Stomach (tissue), 9 donors: ENCODE results near the gene NDUFB7. TPM values are rescaled to one million over a fixed set of nuclear protein-coding genes. Genes with fewer than 3 reads are reported as not detected.

Source experiments
- DNase-seq, 2 donors: peaks; one replicate each; pipeline versions ENCODE4 v3.0.0 to v3.0.0-alpha.2; 2013 to 2019
- H3K27ac ChIP-seq, 5 donors: fragments of 200-600 bp in 4 of 5; sonication (generic) in 4 of 5; one replicate each; pipeline ENCODE4 v1.5.1; 2013 to 2019; ENCODE audit warnings: mild to moderate bottlenecking in 1 of 5, moderate library complexity in 1 of 5
- H3K27me3 ChIP-seq, 3 donors: fragments of 200-600 bp; sonication (generic); one replicate each; pipeline ENCODE4 v1.5.1; 2017 to 2019; ENCODE audit warnings: mixed run types in 1 of 3
- H3K36me3 ChIP-seq, 4 donors: fragments of 200-600 bp; sonication (generic); 1 replicate in 3 of 4; 2 replicates in 1 of 4; pipeline ENCODE4 v1.5.1; 2016 to 2019
- H3K4me1 ChIP-seq, 4 donors: fragments of 200-600 bp; sonication (generic); one replicate each; pipeline ENCODE4 v1.5.1; 2016 to 2019
- H3K4me3 ChIP-seq, 4 donors: fragments of 200-600 bp; sonication (generic) in 3 of 4; one replicate each; pipeline ENCODE4 v1.5.1; 2016 to 2019; ENCODE audit warnings: mild to moderate bottlenecking in 1 of 4
- H3K9me3 ChIP-seq, 4 donors: fragments of 200-600 bp; sonication (generic); one replicate each; pipeline ENCODE4 v1.5.1; 2016 to 2019
- EP300 ChIP-seq: sonication (generic); formaldehyde crosslinking; IDR thresholded peaks from one replicate; pipeline ENCODE4 v1.6.1; 2017; ENCODE audit warnings: antibody characterized with exemption
- POLR2A ChIP-seq, 4 donors: fragments of 450-650 bp; IDR thresholded peaks; one replicate each; pipeline ENCODE4 v1.6.1; 2016; ENCODE audit warnings: antibody characterized with exemption in 4 of 4, control low read depth in 2 of 4, mild to moderate bottlenecking in 1 of 4, moderate library complexity in 1 of 4
- POLR2AphosphoS5 ChIP-seq, 3 donors: sonication (generic); formaldehyde crosslinking; IDR thresholded peaks; one replicate each; pipeline ENCODE4 v1.6.1; 2016; ENCODE audit warnings: antibody characterized with exemption in 3 of 3
- WGBS, 5 donors: extraction: QIAGEN DNeasy Blood & Tissue Kit in 3 of 5; methylation state at CpG; one replicate each; pipeline versions ENCODE4 v1.1.5 to v1.1.7; 2013 to 2018; 5-methylcytosine and 5-hydroxymethylcytosine counted together
- intact Hi-C: fragments of 100-400 bp; cut with DNase I; formaldehyde crosslinking; loops from one replicate; pipeline ENCODE4 v1.15.1; 2023; ENCODE audit warnings: low total_unique reads
- polyA plus RNA-seq, 3 donors: library from polyadenylated mRNA; stranded (reverse); fragments of 200-250 nt; gene quantifications; one replicate each; pipeline ENCODE4 v1.2.3, GENCODE V29; 2013
- small RNA-seq, 4 donors: library from RNA; depleted of rRNA; stranded (forward); fragments of <200 nt; gene quantifications; one replicate each; pipeline ENCODE3, GENCODE V24; 2016
- total RNA-seq, 5 donors: library from RNA; depleted of rRNA; stranded (reverse); fragments of >200 nt; gene quantifications; one replicate each; pipeline versions ENCODE4 v1.1.0 to v1.2.3, GENCODE V29; 2014 to 2016
- TF ChIP-seq, protein P1 (sequence below), 7 experiments: fragments of 450-650 bp in 4 of 7; fragments of 200-600 bp in 3 of 7; sonication (generic) in 3 of 7; IDR thresholded peaks; one replicate each; pipeline ENCODE4 v1.5.1; 2016 to 2019; ENCODE audit warnings: antibody characterized with exemption in 7 of 7, control low read depth in 2 of 7, mild to moderate bottlenecking in 1 of 7
- donor health status: healthy with polysubstance abuse.
- donor health status: Bipolar disorder and iron deficiency.
- donor health status: healthy.

Gene NDUFB7
- total and polyA plus RNA-seq, 8 donors, result 159 to 1,175 (median 484) TPM

DNA sequence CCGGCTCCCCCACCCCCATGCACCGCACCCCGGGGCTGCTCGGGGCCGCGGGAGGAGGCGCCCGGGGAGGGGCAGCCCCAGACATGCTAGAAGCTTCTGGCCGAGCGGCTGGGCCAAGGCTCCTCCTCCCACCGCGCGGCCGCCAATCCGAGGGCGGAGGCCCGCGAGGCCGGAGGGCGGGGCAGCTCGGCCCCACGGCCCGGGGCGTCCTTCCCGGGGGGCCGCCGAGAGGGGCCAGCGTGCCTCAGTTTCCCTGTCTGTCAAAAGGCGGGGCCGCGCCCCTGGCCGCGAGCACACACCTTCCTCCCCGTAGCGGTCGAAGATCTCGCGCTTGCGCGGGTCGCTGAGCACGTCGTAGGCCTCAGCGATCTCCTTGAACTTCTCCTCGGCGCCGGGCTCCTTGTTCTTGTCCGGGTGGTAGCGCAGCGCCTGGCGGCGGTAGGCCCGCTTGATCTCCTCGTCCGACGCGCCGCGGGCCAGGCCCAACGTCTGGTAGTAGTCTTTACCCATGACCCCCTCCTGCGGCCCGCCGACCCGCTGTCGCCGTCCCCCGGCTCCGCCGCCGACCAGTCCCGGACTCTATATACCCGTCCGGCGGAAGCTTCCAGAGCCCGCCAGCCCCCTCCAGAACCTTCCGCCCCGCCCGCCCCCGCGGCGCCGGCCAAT, 53.9 kb downstream of the NDUFB7 start, which contains the start of gene DNAJB1:
Gene DNAJB1 (minus strand): TSS at position 558 of the 666 bp plus-strand sequence. CDS start 48 bp downstream, at position 510.
- Histone ChIP-seq H3K4me3 (peak within 1 kb of the TSS; percentile 85 to 89 (median 89)), H3K27me3 (no peaks in the 10 kb centered on the region), H3K4me1 (peaks cover 51 to 80% (median 55%) of the 10 kb centered on the region in 4 donors), H3K36me3 (peaks cover 22 to 39% (median 34%) of the 10 kb centered on the region in 4 donors), H3K27ac (peak within 1 kb of the TSS; percentile 99 to 100 (median 100)), H3K9me3 (no peaks in the 10 kb centered on the region)
- DNase-seq, result peak; percentile 83 to 95
- intact Hi-C loops, result no loop called here
- TF ChIP-seq EP300 (no peak), POLR2A (IDR thresholded peaks at IDR 0.05) (peak in 2 of 4 donors; percentile 88 to 92), POLR2AphosphoS5 (IDR thresholded peaks at IDR 0.05) (peak; percentile 96 to 98 (median 98))
- TF ChIP-seq, protein P1, sequence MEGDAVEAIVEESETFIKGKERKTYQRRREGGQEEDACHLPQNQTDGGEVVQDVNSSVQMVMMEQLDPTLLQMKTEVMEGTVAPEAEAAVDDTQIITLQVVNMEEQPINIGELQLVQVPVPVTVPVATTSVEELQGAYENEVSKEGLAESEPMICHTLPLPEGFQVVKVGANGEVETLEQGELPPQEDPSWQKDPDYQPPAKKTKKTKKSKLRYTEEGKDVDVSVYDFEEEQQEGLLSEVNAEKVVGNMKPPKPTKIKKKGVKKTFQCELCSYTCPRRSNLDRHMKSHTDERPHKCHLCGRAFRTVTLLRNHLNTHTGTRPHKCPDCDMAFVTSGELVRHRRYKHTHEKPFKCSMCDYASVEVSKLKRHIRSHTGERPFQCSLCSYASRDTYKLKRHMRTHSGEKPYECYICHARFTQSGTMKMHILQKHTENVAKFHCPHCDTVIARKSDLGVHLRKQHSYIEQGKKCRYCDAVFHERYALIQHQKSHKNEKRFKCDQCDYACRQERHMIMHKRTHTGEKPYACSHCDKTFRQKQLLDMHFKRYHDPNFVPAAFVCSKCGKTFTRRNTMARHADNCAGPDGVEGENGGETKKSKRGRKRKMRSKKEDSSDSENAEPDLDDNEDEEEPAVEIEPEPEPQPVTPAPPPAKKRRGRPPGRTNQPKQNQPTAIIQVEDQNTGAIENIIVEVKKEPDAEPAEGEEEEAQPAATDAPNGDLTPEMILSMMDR (IDR thresholded peaks at IDR 0.05), result no peak
- 0 to 1% (median 0%) methylated on average over 20 to 82 of the region's 82 CpGs for WGBS, 5 donors

DNA sequence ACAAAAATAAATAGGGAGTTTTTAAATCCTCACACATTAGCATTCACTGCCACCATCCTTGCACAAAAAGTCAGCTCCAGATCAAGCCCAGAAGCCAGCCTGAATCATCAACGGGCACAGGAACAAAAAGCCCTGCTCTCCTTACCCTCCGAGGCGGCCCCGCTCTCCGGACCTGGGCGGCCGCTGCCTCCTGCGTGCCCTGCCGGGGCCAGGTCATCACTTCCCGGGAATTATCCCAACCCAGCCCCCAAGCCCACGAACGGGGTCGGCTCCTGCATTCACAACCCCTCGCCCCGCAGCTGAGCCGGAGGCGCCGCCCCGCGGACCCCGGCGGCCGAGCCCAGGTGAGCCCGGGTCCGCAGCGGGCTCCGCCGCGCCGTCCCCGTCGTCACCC, 54.4 kb downstream of the NDUFB7 start:
- H3K27me3 ChIP-seq, result no peaks in the 10 kb centered on the region
- WGBS, 5 donors, result 0 to 2% (median 0%) methylated on average over 9 to 32 of the region's 32 CpGs
- H3K27ac ChIP-seq, result peak overlapping the region; percentile 99 to 100 (median 100)
- no peak for TF ChIP-seq EP300
- TF ChIP-seq, protein P1 (IDR thresholded peaks at IDR 0.05), result no peak
- no peaks in the 10 kb centered on the region for H3K9me3 ChIP-seq
- peaks cover 51 to 80% (median 52%) of the 10 kb centered on the region in 4 donors for H3K4me1 ChIP-seq
- intact Hi-C loops, result no loop called here
- peak overlapping the region; percentile 85 to 89 (median 89) for H3K4me3 ChIP-seq
- H3K36me3 ChIP-seq, result peaks cover 22 to 40% (median 34%) of the 10 kb centered on the region in 4 donors
- no peak for DNase-seq

DNA sequence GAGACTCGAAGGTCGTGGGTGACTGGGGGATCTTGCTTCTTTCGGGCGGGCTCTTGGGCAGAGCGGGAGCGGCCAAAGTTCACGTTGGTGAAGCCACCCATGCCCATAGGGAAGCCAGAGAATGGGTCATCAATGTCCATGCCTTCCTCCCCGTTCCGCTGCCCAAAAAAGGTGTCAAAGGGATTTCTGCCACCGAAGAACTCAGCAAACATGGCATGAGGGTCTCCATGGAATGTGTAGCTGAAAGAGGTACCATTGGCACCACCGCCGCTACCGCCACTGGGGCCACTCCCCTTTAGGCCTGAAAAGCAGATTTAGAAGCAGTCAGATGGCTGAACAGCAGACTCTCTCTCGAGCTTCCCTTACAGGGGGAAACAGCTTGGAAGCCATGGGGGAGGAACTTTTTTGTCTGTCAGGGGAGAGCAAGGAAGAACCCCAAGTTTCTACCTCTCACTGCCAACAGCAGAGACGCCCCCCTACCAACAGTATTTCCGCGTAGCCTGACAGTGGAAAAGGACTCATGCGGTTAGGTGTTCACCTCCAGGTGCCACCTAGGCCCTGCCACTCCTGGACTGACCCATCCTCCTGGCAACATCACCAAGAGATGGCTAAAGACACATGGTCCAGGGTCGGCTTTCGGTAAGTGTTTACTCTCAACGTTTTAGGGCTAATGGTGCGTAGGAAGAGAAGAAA, 55.0 kb downstream of the NDUFB7 start:
- intact Hi-C loops, result no loop called here
- peak in 1 of 2 donors; percentile 50 for DNase-seq
- H3K27ac ChIP-seq, result peak overlapping the region; percentile 99 to 100 (median 100)
- TF ChIP-seq EP300 (no peak), POLR2AphosphoS5 (IDR thresholded peaks at IDR 0.05) (no peak), POLR2A (IDR thresholded peaks at IDR 0.05) (no peak)
- TF ChIP-seq, protein P1 (IDR thresholded peaks at IDR 0.05), result no peak
- peaks cover 22 to 40% (median 34%) of the 10 kb centered on the region in 4 donors for H3K36me3 ChIP-seq
- H3K9me3 ChIP-seq, result no peaks in the 10 kb centered on the region
- peak overlapping the region; percentile 85 to 89 (median 89) for H3K4me3 ChIP-seq
- H3K27me3 ChIP-seq, result no peaks in the 10 kb centered on the region
- WGBS, 5 donors, result 8 to 13% (median 11%) methylated on average over 19 to 22 of the region's 22 CpGs
- peaks cover 50 to 80% (median 52%) of the 10 kb centered on the region in 4 donors for H3K4me1 ChIP-seq

Small RNA genes within 50 kb of the gene (small RNA-seq; reads per million reads assigned to genes)
- gene RN7SL842P, result 0 reads per million in 4 donors

Other genes starting within 250 kb of the NDUFB7 start
- gene ADGRE5, start 190.6 kb downstream of the NDUFB7 start, total RNA-seq, result 100 to 1,000 TPM in 1 of 5 donors, 10 to 100 TPM in 4; 12.3 to 128 (median 52.5) TPM
- gene ADGRE5, start 190.6 kb downstream of the NDUFB7 start, polyA plus RNA-seq, result 10 to 100 TPM; 11.4 to 26.5 (median 12.1) TPM
- gene DDX39A, start 152.7 kb downstream of the NDUFB7 start, total RNA-seq, result 100 to 1,000 TPM in 3 of 5 donors, 10 to 100 TPM in 2; 37.1 to 298 (median 107) TPM
- gene DDX39A, start 152.7 kb downstream of the NDUFB7 start, polyA plus RNA-seq, result 100 to 1,000 TPM in 2 of 3 donors, 10 to 100 TPM in 1; 68.3 to 136 (median 114) TPM
- 100 to 1,000 TPM in 2 of 5 donors, 10 to 100 TPM in 3; 44.2 to 268 (median 90.4) TPM for gene PKN1, start 138.8 kb downstream of the NDUFB7 start, total RNA-seq
- gene PKN1, start 138.8 kb downstream of the NDUFB7 start, polyA plus RNA-seq, result 10 to 100 TPM; 42.0 to 95.6 (median 85.4) TPM
- 1 to 10 TPM in 2 of 5 donors, not detected in 3; 1.2 to 3.3 TPM for gene PTGER1, start 96.7 kb downstream of the NDUFB7 start, total RNA-seq
- 1 to 10 TPM in 2 of 3 donors, not detected in 1; 1.4 to 3.4 TPM for gene PTGER1, start 96.7 kb downstream of the NDUFB7 start, polyA plus RNA-seq
- 100 to 1,000 TPM in 4 of 5 donors, 10 to 100 TPM in 1; 73.3 to 662 (median 174) TPM for gene GIPC1, start 75.9 kb downstream of the NDUFB7 start, total RNA-seq
- gene GIPC1, start 75.9 kb downstream of the NDUFB7 start, polyA plus RNA-seq, result 100 to 1,000 TPM in 2 of 3 donors, 10 to 100 TPM in 1; 98.9 to 126 (median 102) TPM
- 10 to 100 TPM in 4 of 5 donors, 1 to 10 TPM in 1; 9.9 to 62.6 (median 33.0) TPM for gene DNAJB1, start 53.7 kb downstream of the NDUFB7 start, total RNA-seq
- 10 to 100 TPM; 74.9 to 85.8 (median 80.9) TPM for gene DNAJB1, start 53.7 kb downstream of the NDUFB7 start, polyA plus RNA-seq
- 10 to 100 TPM; 10.5 to 90.4 (median 54.0) TPM for gene TECR, start 42.5 kb downstream of the NDUFB7 start, total RNA-seq
- 100 to 1,000 TPM; 114 to 266 (median 166) TPM for gene TECR, start 42.5 kb downstream of the NDUFB7 start, polyA plus RNA-seq
- under 1 TPM in 1 of 5 donors, not detected in 4; 0.18 TPM for gene CLEC17A, start 11.0 kb upstream of the NDUFB7 start, total RNA-seq
- under 1 TPM in 1 of 3 donors, not detected in 2; 0.18 TPM for gene CLEC17A, start 11.0 kb upstream of the NDUFB7 start, polyA plus RNA-seq
- under 1 TPM in 1 of 5 donors, not detected in 4; 0.55 TPM for gene ADGRE3, start 102.8 kb upstream of the NDUFB7 start, total RNA-seq
- not detected for gene ADGRE3, start 102.8 kb upstream of the NDUFB7 start, polyA plus RNA-seq
- gene ZNF333, start 118.0 kb upstream of the NDUFB7 start, total RNA-seq, result 10 to 100 TPM in 2 of 5 donors, 1 to 10 TPM in 3; 3.8 to 25.9 (median 5.8) TPM
- gene ZNF333, start 118.0 kb upstream of the NDUFB7 start, polyA plus RNA-seq, result 1 to 10 TPM; 4.1 to 5.7 (median 4.7) TPM
- 1 to 10 TPM in 4 of 5 donors, not detected in 1; 1.5 to 9.6 (median 4.1) TPM for gene ADGRE2, start 206.5 kb upstream of the NDUFB7 start, total RNA-seq
- 1 to 10 TPM in 1 of 3 donors, under 1 TPM in 2; 0.28 to 1.7 (median 1.00) TPM for gene ADGRE2, start 206.5 kb upstream of the NDUFB7 start, polyA plus RNA-seq